Astrocyte (in vitro differentiated cells and primary cell): ENCODE measurements around the gene MORN4. TPM values are rescaled to one million over a fixed set of nuclear protein-coding genes. Genes with fewer than 3 reads are reported as not detected.
A peak's percentile ranks its signal among the peaks of the same experiment; 100 is the strongest.

Experiments
- DNase-seq: peaks from one replicate; pipeline ENCODE4 v3.0.0-alpha.2; 2010; ENCODE audit warnings: low read depth
- FAIRE-seq: peaks from 2 replicates; lab custom pipeline; 2011; peaks lifted over from hg19 to GRCh38; lab: Jason Lieb, UNC
- H2AFZ ChIP-seq: 2 replicates; pipeline ENCODE4 v1.6.0; 2012; ENCODE audit warnings: low read depth, low read length, inconsistent platforms
- H3K27ac ChIP-seq: 2 replicates; pipeline ENCODE4 v1.5.1; 2011; ENCODE audit warnings: low read depth, low read length, inconsistent platforms
- H3K27me3 ChIP-seq: 2 replicates; pipeline ENCODE4 v1.6.0; 2011; ENCODE audit warnings: low read length, inconsistent platforms; ENCODE audit not compliant: insufficient read depth
- H3K36me3 ChIP-seq: 2 replicates; pipeline ENCODE4 v1.5.1; 2011; ENCODE audit warnings: low read length, inconsistent platforms; ENCODE audit not compliant: insufficient read depth
- H3K4me1 ChIP-seq: 2 replicates; pipeline ENCODE4 v1.5.1; 2011; ENCODE audit warnings: low read length, inconsistent platforms; ENCODE audit not compliant: insufficient read depth
- H3K4me2 ChIP-seq: 2 replicates; pipeline ENCODE4 v1.6.0; 2012; ENCODE audit warnings: low read length, inconsistent platforms
- H3K4me3 ChIP-seq: 2 replicates; pipeline ENCODE4 v1.5.1; 2011; ENCODE audit warnings: low read depth, mild to moderate bottlenecking, low read length, inconsistent platforms; ENCODE audit not compliant: insufficient read depth
- H3K79me2 ChIP-seq: 2 replicates; pipeline ENCODE4 v1.6.0; 2012; ENCODE audit warnings: mild to moderate bottlenecking, low read length, inconsistent platforms; ENCODE audit not compliant: insufficient read depth
- H3K9ac ChIP-seq: 2 replicates; pipeline ENCODE4 v1.6.0; 2012; ENCODE audit warnings: mild to moderate bottlenecking, low read length, inconsistent platforms
- H3K9me3 ChIP-seq: 2 replicates; pipeline ENCODE4 v1.5.1; 2012; ENCODE audit warnings: low read depth, mild to moderate bottlenecking, low read length, inconsistent platforms; ENCODE audit not compliant: insufficient read depth
- H4K20me1 ChIP-seq: 2 replicates; pipeline ENCODE4 v1.6.0; 2012; ENCODE audit warnings: low read length, inconsistent platforms; ENCODE audit not compliant: insufficient read depth
- H3K27ac Mint-ChIP-seq: one replicate; pipeline ENCODE4 v1.8.0; 2021; ENCODE audit warnings: mild to moderate bottlenecking, mixed read lengths; ENCODE audit not compliant: unreplicated experiment
- H3K27me3 Mint-ChIP-seq: one replicate; pipeline ENCODE4 v1.8.0; 2021; ENCODE audit warnings: low read depth, mixed read lengths; ENCODE audit not compliant: unreplicated experiment
- H3K36me3 Mint-ChIP-seq: one replicate; pipeline ENCODE4 v1.8.0; 2021; ENCODE audit warnings: low read depth, mixed read lengths; ENCODE audit not compliant: unreplicated experiment
- H3K4me1 Mint-ChIP-seq: one replicate; pipeline ENCODE4 v1.8.0; 2021; ENCODE audit warnings: low read depth, mixed read lengths; ENCODE audit not compliant: unreplicated experiment
- H3K4me3 Mint-ChIP-seq: one replicate; pipeline ENCODE4 v1.8.0; 2021; ENCODE audit warnings: mild to moderate bottlenecking, moderate library complexity, mixed read lengths; ENCODE audit not compliant: unreplicated experiment
- H3K9me3 Mint-ChIP-seq: one replicate; pipeline ENCODE4 v1.8.0; 2021; ENCODE audit warnings: mild to moderate bottlenecking, mixed read lengths; ENCODE audit not compliant: unreplicated experiment
- CTCF ChIP-seq: IDR thresholded peaks from 2 replicates; pipeline ENCODE4 v1.5.1; 2011; ENCODE audit warnings: low read depth, mild to moderate bottlenecking, inconsistent platforms, low read length, moderate library complexity; ENCODE audit not compliant: insufficient read depth
- EZH2 ChIP-seq: IDR thresholded peaks from 2 replicates; pipeline ENCODE4 v1.6.1; 2012; ENCODE audit warnings: mild to moderate bottlenecking, low read length, inconsistent platforms; ENCODE audit not compliant: insufficient read depth
- total RNA-seq: library from RNA; stranded (reverse); gene quantifications from 2 replicates; pipeline ENCODE4 v1.2.1, GENCODE V29; 2021

The MORN4 gene
- total RNA-seq, 1 donor from 2014 or later = 16.2 TPM

GRCh38 chr10:97607095-97607636 lies 26.1 kb downstream of the MORN4 start:
- H3K36me3 Mint-ChIP-seq = peaks cover 2% of the 10 kb centered on the region

GRCh38 chr10:97601268-97602215 lies 31.8 kb downstream of the MORN4 start:
- Mint-ChIP-seq H3K27me3 (peaks cover 3% of the 10 kb centered on the region), H3K27ac (no peak overlapping the region)
- no peaks in the 10 kb centered on the region for H3K27me3 ChIP-seq

More at GRCh38 chr10:97607095-97607636, 26.1 kb downstream of the MORN4 start:
- no peaks in the 10 kb centered on the region for H3K4me1 Mint-ChIP-seq
- Histone ChIP-seq H2AFZ (no peak overlapping the region), H3K4me3 (no peak overlapping the region), H3K27me3 (no peaks in the 10 kb centered on the region), H3K36me3 (no peaks in the 10 kb centered on the region), H3K9ac (no peak overlapping the region), H3K9me3 (no peaks in the 10 kb centered on the region), H3K27ac (no peak overlapping the region), H3K4me2 (no peak overlapping the region), H3K79me2 (no peaks in the 10 kb centered on the region), H3K4me1 (no peaks in the 10 kb centered on the region), H4K20me1 (no peaks in the 10 kb centered on the region)
- no peaks in the 10 kb centered on the region for H3K27me3 Mint-ChIP-seq
- no peak overlapping the region for H3K27ac Mint-ChIP-seq
- no peak overlapping the region for H3K4me3 Mint-ChIP-seq
- no peak for TF ChIP-seq CTCF
- no peak for TF ChIP-seq EZH2
- DNase-seq (no peak), FAIRE-seq (no peak)
- no peaks in the 10 kb centered on the region for H3K9me3 Mint-ChIP-seq

More at GRCh38 chr10:97601268-97602215, 31.8 kb downstream of the MORN4 start:
- Histone ChIP-seq H3K27ac (no peak overlapping the region), H3K4me3 (no peak overlapping the region), H3K9ac (no peak overlapping the region), H4K20me1 (no peaks in the 10 kb centered on the region), H3K4me1 (peaks cover 14% of the 10 kb centered on the region), H3K9me3 (no peaks in the 10 kb centered on the region), H3K79me2 (no peaks in the 10 kb centered on the region), H3K4me2 (no peak overlapping the region), H3K36me3 (no peaks in the 10 kb centered on the region), H2AFZ (peak overlapping the region; percentile 40)
- no peak overlapping the region for H3K4me3 Mint-ChIP-seq
- no peak for DNase-seq
- peaks cover 8% of the 10 kb centered on the region for H3K4me1 Mint-ChIP-seq
- no peaks in the 10 kb centered on the region for H3K36me3 Mint-ChIP-seq
- H3K9me3 Mint-ChIP-seq = no peaks in the 10 kb centered on the region
- no peak for FAIRE-seq
- TF ChIP-seq EZH2 (no peak), CTCF (no peak)
